ENCODE data around the gene HRH4. TPM values are rescaled to one million over a fixed set of nuclear protein-coding genes. Genes with fewer than 3 reads are reported as not detected.

Gene HRH4
- total and polyA plus RNA-seq, 10 of the 15 experiments (the other 5 are each of a cell fraction or from before 2014, with no cell fraction given) = not detected

GRCh38 chr18:24470805-24471204 lies 10.4 kb downstream of the HRH4 start:
- no peak for FAIRE-seq
- Histone ChIP-seq H3K27me3 (replicated peaks in 1 of 2; ENCODE audit: control insufficient read depth in 2 of 2, insufficient read depth in 2 of 2, low read length in 1 of 2) (no peaks in the 10 kb centered on the region), H4K20me1 (ENCODE audit: control insufficient read depth, insufficient read depth) (no peaks in the 10 kb centered on the region), H3K36me3 (ENCODE audit: control insufficient read depth in 2 of 2, insufficient read depth in 2 of 2, low read length in 1 of 2) (no peaks in the 10 kb centered on the region), H3K4me3 (no peak overlapping the region), H3K4me1 (ENCODE audit: control insufficient read depth, insufficient read depth, low read length) (no peaks in the 10 kb centered on the region), H3K9me3 (replicated peaks; ENCODE audit: control insufficient read depth, insufficient read depth, low read length) (no peaks in the 10 kb centered on the region), H3K4me2 (ENCODE audit: control insufficient read depth, insufficient read depth) (no peak overlapping the region), H3K79me2 (ENCODE audit: control insufficient read depth, insufficient read depth, low read length) (no peaks in the 10 kb centered on the region), H3K27ac (ENCODE audit: control insufficient read depth, insufficient read depth) (no peak overlapping the region), H3K9ac (ENCODE audit: control insufficient read depth, insufficient read depth, low read length) (no peak overlapping the region), H2AFZ (ENCODE audit: control insufficient read depth, low read depth, low read length) (no peak overlapping the region)
- intact Hi-C loops (cut with micrococcal nuclease; ENCODE audit: unreplicated experiment) = no loop called here
- POLR2A ChIA-PET = no interaction called here
- SMC1A ChIA-PET (ENCODE audit: uncharacterized antibody, unreplicated experiment) = no interaction called here
- RAD21 ChIA-PET (ENCODE audit: unreplicated experiment) = no interaction called here
- DNase-seq (ENCODE audit: low read depth, low spot score) = no peak
- no peak for TF ChIP-seq CHD2 (IDR thresholded peaks at IDR 0.05; ENCODE audit: borderline replicate concordance, low read depth, low read length)
- TF ChIP-seq EP300 (IDR thresholded peaks at IDR 0.05; ENCODE audit: borderline replicate concordance in 1 of 2, control insufficient read depth in 1 of 2, low read depth in 2 of 2, low read length in 2 of 2) = no peak
- no peak for TF ChIP-seq NBN (IDR thresholded peaks at IDR 0.05)
- no peak for TF ChIP-seq NR2C1 (IDR thresholded peaks at IDR 0.05)
- no peak for TF ChIP-seq CHD4 (IDR thresholded peaks at IDR 0.05)
- CTCF ChIA-PET = interaction anchor here (0.6 to 0.7 kb wide), 2 partner anchors 63 to 285 kb away, joined by 3 read pairs; no protein-coding TSS in a partner anchor
- 71% methylated on average over 7 of the region's 7 CpGs for WGBS (ENCODE audit: insufficient coverage, insufficient replicate concordance, low lambda C conversion rate, missing lambda C conversion rate)
- BruUV-seq (replicated peaks) = no TSS peak
- no peak for ATAC-seq
- in situ Hi-C loops (cut with MboI) = no loop called here

DNA sequence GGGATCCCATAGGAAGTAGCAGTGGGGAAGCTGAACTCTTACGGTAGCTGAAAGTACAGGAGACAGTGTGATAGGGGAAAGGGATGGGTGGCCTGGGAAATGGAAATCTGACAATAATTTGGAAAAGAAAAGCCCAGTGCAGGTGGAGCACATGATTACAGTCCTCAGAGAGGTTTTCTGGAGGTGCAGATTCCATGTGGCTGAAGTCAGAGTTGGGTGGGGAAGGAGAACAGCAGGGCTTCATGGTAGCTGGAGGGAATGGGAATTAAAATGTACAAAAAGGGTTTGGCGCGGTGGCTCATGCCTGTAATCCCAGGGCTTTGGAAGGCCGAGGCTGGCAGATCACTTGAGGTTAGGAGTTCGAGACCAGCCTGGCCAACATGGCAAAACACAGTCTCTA lies 12.2 kb downstream of the HRH4 start:
- Histone ChIP-seq H3K27me3 (replicated peaks in 1 of 2; ENCODE audit: control insufficient read depth in 2 of 2, insufficient read depth in 2 of 2, low read length in 1 of 2) (no peaks in the 10 kb centered on the region), H3K4me2 (ENCODE audit: control insufficient read depth, insufficient read depth) (no peak overlapping the region), H3K9me3 (replicated peaks; ENCODE audit: control insufficient read depth, insufficient read depth, low read length) (no peaks in the 10 kb centered on the region), H3K36me3 (ENCODE audit: control insufficient read depth in 2 of 2, insufficient read depth in 2 of 2, low read length in 1 of 2) (no peaks in the 10 kb centered on the region), H3K4me3 (no peak overlapping the region), H3K27ac (ENCODE audit: control insufficient read depth, insufficient read depth) (no peak overlapping the region), H2AFZ (ENCODE audit: control insufficient read depth, low read depth, low read length) (no peak overlapping the region), H3K4me1 (ENCODE audit: control insufficient read depth, insufficient read depth, low read length) (no peaks in the 10 kb centered on the region), H4K20me1 (ENCODE audit: control insufficient read depth, insufficient read depth) (no peaks in the 10 kb centered on the region), H3K79me2 (ENCODE audit: control insufficient read depth, insufficient read depth, low read length) (no peaks in the 10 kb centered on the region), H3K9ac (ENCODE audit: control insufficient read depth, insufficient read depth, low read length) (no peak overlapping the region)
- FAIRE-seq (no peak), ATAC-seq (no peak), DNase-seq (ENCODE audit: low read depth, low spot score) (no peak)
- intact Hi-C loops (cut with micrococcal nuclease; ENCODE audit: unreplicated experiment) = no loop called here
- 60% methylated on average over 5 of the region's 5 CpGs for WGBS (ENCODE audit: insufficient coverage, insufficient replicate concordance, low lambda C conversion rate, missing lambda C conversion rate)
- BruUV-seq (replicated peaks) = no TSS peak
- ChIA-PET CTCF (no interaction called here), POLR2A (no interaction called here), SMC1A (ENCODE audit: uncharacterized antibody, unreplicated experiment) (no interaction called here), RAD21 (ENCODE audit: unreplicated experiment) (no interaction called here)
- in situ Hi-C loops (cut with MboI) = no loop called here
- TF ChIP-seq, protein P1, sequence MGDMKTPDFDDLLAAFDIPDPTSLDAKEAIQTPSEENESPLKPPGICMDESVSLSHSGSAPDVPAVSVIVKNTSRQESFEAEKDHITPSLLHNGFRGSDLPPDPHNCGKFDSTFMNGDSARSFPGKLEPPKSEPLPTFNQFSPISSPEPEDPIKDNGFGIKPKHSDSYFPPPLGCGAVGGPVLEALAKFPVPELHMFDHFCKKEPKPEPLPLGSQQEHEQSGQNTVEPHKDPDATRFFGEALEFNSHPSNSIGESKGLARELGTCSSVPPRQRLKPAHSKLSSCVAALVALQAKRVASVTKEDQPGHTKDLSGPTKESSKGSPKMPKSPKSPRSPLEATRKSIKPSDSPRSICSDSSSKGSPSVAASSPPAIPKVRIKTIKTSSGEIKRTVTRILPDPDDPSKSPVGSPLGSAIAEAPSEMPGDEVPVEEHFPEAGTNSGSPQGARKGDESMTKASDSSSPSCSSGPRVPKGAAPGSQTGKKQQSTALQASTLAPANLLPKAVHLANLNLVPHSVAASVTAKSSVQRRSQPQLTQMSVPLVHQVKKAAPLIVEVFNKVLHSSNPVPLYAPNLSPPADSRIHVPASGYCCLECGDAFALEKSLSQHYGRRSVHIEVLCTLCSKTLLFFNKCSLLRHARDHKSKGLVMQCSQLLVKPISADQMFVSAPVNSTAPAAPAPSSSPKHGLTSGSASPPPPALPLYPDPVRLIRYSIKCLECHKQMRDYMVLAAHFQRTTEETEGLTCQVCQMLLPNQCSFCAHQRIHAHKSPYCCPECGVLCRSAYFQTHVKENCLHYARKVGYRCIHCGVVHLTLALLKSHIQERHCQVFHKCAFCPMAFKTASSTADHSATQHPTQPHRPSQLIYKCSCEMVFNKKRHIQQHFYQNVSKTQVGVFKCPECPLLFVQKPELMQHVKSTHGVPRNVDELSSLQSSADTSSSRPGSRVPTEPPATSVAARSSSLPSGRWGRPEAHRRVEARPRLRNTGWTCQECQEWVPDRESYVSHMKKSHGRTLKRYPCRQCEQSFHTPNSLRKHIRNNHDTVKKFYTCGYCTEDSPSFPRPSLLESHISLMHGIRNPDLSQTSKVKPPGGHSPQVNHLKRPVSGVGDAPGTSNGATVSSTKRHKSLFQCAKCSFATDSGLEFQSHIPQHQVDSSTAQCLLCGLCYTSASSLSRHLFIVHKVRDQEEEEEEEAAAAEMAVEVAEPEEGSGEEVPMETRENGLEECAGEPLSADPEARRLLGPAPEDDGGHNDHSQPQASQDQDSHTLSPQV (IDR thresholded peaks at IDR 0.05) = no peak
- TF ChIP-seq LARP7 (IDR thresholded peaks at IDR 0.05) (no peak), GATAD2B (conservative IDR thresholded peaks at IDR 0.05; ENCODE audit: low read depth) (no peak), MLLT1 (IDR thresholded peaks at IDR 0.05) (no peak), CHD4 (IDR thresholded peaks at IDR 0.05) (no peak), EZH2 (IDR thresholded peaks at IDR 0.05; ENCODE audit: borderline replicate concordance, control insufficient read depth, low read depth, low read length) (no peak)
- TF ChIP-seq, protein P2, sequence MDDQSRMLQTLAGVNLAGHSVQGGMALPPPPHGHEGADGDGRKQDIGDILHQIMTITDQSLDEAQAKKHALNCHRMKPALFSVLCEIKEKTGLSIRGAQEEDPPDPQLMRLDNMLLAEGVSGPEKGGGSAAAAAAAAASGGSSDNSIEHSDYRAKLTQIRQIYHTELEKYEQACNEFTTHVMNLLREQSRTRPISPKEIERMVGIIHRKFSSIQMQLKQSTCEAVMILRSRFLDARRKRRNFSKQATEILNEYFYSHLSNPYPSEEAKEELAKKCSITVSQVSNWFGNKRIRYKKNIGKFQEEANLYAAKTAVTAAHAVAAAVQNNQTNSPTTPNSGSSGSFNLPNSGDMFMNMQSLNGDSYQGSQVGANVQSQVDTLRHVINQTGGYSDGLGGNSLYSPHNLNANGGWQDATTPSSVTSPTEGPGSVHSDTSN (IDR thresholded peaks at IDR 0.05; ENCODE audit: insufficient replicate concordance, low read depth, low read length) = no peak

Data from GM12878 (cell line).